Stimulated activated CD8-positive, alpha-beta memory T cell treated with anti-CD3 and anti-CD28 coated beads, Interleukin-4, amount 100 ng/mL, for 1 hour (primary cell): ENCODE results near the gene FADS6.
"Not testable (repeated sequence)": the region's sequence is repeated elsewhere in the genome, so short reads cannot be mapped to it uniquely, and the experiment has no call there.

Experiments
- DNase-seq, 2 donors: peaks; one replicate each; pipeline ENCODE4 v3.0.0-alpha.2; 2020; ENCODE audit warnings: low read depth in 2 of 2, low spot score in 1 of 2

Gene FADS6

GRCh38 chr17:74921026-74921681 lies 27.7 kb upstream of the FADS6 start:
- no peak for DNase-seq

DNA sequence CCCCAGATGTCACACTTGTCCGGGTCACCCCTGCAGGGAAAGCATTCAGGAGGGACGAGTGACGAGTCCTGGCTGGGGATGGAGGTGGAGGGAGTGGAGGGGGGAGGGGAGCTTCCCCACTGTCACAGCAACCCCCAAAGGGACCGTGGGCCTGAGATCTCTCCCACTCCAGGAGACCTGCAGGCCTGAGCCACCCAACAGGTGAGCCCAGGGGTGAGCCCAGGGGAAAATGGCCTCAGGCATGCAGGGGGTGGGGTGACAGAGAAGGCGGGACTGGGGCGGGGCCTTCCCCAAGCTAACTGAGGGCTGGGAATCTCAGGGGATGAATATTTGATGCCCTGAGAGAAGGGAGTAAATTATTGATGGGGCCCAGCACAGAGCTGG lies 27.2 kb upstream of the FADS6 start:
- no peak for DNase-seq

DNA sequence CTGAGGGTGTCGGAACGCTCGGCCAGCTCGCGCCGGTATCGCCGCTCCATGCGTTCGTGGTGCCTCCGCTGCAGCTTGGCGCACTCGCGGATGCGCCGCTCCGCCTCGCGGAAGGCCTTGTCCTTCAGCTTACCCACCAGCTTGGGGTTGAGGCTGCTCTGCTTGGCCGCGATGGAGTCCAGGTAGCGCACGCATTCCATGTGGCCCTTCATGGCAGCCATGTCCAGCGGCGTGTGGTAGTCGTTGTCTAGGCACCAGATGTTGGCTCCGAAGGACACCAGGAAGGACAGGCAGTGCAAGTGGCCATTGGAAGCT lies 26.8 kb upstream of the FADS6 start:
- no peak for DNase-seq

DNA sequence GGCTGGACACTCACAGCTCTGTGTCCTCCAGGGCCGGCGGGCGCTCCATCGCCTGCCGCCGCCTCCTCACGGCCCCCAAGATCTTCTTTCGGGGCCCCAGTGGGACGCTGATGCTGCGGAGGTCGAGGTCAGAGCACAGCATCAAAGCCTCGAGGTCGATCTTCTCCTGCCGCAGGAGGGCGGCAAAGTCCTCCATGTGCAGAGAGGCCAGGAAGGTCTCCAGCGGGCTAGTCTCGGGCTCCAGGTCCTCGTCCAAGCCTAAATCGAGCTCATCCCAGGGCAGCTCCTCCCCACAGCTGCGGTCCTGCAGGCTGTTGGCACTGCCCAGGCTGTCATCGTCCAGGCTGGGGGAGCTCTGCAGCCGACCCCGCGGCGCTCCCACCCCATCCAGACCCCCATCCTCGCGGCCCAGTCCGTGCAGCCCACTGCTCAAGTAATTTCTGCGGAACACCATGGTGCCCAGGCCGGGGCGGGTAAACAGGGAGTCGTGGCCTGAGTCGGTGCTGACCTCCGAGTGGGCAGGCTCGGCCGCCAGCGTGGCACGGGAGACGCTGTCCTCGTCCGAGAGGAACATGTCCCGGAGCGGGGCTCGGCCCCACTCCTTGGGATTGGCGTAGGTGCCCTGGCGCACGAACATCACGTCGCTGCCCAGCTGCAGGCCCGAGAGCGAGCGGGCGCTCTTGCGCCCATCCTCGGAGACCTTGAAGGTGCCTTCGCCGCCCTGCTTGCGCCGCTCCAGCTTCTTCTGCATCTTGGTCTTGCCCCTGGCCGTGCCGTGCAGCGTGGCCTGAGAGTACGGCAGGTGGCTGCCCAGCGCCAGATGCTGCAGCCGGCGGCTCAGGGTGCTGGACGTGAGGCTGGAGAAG lies 26.2 kb upstream of the FADS6 start:
- DNase-seq, result no peak

DNA sequence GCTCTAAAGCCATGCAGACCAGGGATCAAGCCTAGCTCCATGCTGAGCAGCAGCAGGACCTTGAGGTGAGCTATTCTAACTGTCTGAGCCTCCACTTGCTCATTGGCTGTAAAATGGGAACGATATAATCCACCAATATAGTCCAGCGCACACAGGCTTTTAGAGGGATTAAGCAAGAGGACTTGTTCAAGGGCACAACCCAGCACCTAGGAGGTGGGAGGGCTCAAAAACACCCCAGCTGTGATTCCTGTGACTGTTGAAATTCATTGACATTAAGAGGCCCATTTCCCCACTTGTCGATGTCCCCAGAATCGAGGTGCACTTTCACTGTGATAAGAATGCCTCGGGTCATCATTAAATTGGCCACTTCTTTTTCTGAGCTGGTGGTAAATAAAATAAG lies 25.5 kb upstream of the FADS6 start:
- DNase-seq, result no peak

DNA sequence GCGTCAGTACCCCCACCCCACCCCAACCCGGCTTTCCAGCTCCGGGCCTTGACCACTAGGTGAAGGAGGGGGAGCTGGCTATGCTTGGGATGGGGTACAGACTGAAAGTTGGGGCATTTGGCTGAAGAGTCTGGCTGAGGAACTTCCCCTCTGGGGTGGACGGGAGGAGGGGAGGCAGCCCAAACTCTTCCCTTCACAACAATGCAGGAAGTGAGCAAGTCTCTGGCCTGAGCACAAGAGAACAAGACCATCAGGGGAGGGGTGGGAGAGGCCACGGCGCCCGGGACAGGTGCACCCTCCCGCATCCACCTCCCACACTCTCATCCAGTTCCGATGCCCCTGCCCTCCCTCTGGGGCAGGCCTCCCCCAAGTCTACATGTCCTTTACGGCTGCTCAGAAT lies 24.0 kb upstream of the FADS6 start:
- no peak for DNase-seq

- DNase-seq, result no peak
These were observed 23.4 kb upstream of the FADS6 start for GRCh38 chr17:74916851-74917199.

DNA sequence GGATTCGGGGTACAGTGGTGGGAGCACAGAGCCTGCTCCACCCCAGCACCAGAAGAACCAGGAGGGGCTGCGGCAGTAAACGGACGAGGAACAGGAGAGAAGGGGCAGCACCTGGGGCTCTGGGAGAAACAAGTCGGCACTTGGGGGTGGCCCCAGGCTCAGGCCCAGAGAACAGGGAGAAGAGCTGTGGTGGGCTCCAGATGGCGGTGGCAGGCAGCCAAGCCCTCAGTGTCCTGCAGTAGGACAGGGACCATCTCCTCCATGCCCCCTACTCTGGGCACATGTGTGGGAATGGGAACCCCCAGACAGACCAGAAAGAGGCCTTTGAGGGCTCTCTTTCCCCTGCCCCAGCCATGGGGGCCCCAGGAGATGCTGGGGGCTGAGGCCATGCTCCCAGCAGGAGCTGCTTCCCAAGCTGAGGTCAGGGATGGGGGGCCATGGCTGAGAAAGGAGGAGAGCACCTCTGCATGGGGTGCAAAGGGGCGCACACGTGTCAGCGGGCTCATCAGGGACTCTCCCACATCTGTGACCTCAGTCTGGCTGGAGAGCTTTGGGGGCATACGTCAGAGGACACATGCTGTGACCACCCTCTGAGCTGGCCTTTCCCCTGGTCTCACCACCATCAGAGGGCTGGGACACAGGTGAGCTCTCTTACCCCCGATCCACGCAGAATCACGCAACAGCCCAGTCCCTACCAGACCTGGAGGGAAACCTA lies 22.9 kb upstream of the FADS6 start:
- no peak for DNase-seq

DNA sequence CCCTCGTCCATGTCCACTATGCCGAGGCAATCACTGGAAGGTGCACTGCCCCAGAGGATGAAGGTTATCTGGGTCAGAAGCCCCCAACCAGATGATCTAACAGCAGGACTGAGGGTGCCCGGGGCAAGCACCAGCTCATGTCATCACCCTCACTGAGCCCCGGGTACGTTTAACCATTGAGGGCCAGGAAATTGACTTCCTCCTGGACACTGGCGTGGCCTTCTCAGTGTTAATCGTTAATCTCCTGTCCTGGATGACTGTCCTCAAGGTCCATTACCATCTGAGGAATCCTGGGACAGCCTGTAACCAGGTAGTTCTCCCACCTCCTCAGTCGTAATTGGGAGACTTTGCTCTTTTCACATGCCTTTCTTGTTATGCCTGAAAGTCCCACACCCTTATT lies 18.0 kb upstream of the FADS6 start:
- not testable (repeated sequence) for DNase-seq

DNA sequence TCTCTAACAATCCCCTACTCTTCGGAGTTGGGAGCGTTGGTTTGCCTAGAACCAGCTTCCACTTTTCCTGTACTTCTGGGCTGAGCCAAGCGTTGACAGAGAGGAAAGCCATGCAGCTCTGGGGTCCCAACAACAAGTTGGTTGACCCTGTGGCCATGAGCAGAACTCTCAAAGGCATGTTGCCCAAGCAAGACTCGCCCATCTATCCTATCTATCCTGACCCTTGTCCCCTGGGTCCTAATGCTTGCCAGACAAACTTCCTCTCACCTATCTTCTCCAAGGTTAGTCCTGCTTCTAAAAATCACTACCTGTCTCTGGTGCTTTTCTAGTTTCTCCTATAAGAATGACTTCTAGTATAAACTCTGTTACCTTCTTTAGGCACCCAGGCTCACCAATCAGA lies 15.7 kb upstream of the FADS6 start:
- DNase-seq, result not testable (repeated sequence)

- no peak for DNase-seq
These were observed 13.6 kb upstream of the FADS6 start for GRCh38 chr17:74907012-74907411.

DNA sequence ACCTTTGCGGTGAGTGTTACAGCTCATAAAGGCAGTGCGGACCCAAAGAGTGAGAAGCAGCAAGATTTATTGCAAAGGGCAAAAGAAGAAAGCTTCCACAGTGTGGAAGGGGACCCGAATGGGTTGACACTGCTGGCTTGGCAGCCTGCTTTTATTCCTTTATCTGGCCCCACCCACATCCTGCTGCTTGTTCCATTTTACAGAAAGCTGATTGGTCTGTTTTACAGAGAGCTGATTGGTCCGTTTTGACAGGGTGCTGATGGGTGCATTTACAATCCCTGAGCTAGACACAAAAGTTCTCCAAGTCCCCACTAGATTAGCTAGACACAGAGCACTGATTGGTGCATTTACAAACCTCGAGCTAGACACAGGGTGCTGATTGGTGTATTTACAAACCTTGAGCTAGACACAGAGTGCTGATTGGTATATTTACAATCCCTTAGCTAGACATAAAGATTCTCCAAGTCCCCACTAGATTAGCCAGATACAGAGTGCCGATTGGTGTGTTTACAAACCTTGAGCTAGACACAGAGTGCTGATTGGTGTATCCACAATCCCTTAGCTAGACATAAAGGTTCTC lies 12.9 kb upstream of the FADS6 start:
- DNase-seq, result not testable (repeated sequence)

DNA sequence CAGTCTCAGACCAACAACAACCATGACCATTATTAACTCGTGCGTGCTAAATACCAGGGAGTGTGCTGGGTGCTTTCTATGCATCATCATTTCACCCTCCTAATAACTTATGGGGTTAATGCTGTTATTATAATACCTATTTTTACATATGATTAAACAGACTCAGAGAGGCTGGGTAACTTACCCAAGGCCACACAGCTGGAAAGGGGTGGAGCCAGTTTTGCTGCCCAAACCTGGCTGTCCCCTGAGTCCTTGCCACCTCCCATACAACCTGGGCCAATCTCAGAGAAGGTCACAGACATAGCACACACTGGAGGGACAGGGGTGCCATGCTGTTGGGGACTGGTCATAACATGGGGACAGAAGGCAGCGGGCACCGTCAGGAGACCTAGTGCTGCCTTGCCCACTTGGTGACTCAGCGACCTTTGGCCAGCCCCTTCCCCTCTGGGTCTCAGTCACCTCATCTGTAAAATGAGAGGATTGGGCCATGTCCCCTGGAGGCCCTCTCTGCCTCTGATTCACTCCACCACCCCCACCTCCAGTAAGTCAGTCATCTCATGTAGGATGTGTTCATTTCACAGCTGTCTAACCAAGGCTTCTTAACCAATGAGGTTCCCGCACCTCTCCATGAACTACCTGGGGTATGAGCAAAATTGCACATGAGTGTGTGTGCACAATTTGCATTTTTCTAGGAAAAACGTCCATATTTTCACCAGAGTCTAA lies 11.4 kb upstream of the FADS6 start:
- DNase-seq, result no peak

DNA sequence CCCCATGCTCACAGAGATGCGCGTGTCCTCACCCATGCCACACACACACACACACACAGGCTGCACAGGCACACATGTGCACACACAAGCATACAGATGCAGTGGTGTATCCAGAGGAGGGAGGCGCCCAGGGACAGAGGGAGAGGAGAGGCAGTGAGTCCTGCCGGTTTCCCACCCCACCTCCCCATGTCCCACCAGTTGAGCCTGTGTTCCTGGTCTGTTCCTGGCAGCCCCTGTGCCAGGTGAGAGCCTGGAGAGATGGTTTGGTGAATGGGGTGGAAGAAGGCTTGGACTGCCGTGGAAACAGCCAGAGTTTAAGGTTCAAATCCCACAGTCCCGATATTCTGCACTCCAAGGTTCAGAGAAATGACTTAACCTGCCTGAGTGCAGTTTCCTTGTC lies 10.2 kb upstream of the FADS6 start:
- no peak for DNase-seq

DNA sequence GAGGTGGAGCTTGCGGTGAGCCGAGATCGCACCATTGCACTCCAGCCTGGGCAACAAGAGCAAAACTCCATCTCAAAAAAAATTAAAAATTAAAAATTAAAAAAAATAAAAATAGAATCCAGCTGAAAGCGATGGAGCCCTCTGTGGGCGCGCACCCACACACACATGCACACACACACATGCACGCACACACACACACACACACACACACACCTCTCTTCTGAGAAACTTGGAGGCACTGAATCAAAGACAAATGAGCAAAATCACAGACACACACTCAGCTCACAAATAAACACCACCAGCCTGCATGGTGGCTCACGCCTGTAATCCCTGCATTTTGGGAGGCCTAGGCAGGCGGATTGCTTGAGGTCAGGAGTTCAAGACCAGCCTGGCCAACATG lies 9.6 kb upstream of the FADS6 start:
- DNase-seq, result no peak

- no peak for DNase-seq
These were observed 8.1 kb upstream of the FADS6 start for GRCh38 chr17:74901353-74902135.

DNA sequence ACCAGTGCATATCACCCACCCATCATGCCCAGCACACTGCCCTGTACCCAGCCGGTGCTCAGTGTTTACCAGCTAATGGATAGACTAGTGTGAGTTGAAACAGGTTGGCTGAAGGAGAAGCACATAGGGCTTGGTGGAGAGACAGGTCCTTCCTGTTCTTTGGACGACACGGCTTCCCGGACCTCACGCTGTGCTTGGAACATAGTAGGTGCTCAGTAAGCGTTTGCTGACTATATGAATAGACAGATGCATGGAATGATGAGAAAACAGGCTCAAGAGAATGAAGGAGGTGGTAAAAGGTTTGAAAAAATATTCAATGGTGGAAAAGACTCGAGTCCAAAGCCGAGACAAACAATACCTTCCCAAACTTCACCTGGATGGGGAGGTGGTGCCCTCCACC lies 6.8 kb upstream of the FADS6 start:
- no peak for DNase-seq

- DNase-seq, result no peak
These were observed 5.0 kb upstream of the FADS6 start for GRCh38 chr17:74898376-74898946.

DNA sequence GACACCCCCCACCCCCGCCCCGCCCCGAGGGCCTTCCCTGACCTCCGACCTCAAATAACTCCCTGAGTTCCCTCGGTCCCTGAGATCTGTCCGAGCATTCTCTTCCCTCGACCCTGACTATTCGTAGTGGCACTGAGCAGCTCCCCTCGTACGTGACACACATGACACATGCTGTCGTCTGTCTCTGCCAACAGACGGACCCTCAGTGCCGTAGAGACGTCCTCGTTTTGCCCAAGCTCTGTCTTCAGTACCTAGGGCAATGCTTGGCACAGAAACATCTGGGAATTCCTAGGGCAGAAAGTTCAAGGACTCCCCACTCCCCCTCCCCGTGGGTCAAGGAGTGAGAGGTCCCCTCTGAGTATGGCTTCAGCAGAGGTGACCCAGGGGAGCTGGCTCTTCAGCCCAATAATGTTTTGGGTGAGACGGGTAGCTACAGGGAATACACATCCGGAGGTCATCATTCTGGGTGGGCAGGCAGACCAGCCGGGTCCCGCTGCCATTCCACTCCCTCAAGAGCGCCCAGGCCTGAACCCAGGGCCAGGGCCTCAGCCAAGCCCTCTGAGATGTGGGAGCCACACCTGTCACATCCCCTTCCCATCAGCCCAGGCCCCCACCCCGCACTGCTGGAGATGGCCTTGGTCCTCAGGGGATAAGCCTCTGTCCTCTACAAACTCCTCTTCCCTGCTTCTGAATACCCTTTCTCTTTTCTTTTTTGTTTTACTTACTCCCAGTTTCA lies 671 bp upstream of the FADS6 start:
- no peak for DNase-seq
